BE2C (cell line): ENCODE results near the gene ERGIC3.
A peak's percentile ranks its signal among the peaks of the same experiment; 100 is the strongest.

Source experiments
- DNase-seq: peaks from one replicate; pipeline ENCODE4 v3.0.0-alpha.2; 2020
- H3K27me3 ChIP-seq: fragments of 250-450 bp; sonication (Bioruptor Pico); 2 replicates; pipeline ENCODE4 v1.5.1; 2020; ENCODE audit warnings: mild to moderate bottlenecking
- H3K36me3 ChIP-seq: fragments of 250-450 bp; sonication (Bioruptor Pico); 2 replicates; pipeline ENCODE4 v1.5.1; 2020; ENCODE audit warnings: mild to moderate bottlenecking
- H3K4me1 ChIP-seq: fragments of 250-450 bp; sonication (Bioruptor Pico); 2 replicates; pipeline ENCODE4 v1.5.1; 2020
- H3K4me3 ChIP-seq: 2 replicates; pipeline ENCODE4 v1.5.1; 2011; ENCODE audit warnings: low read depth, low read length
- H3K9me3 ChIP-seq: fragments of 250-450 bp; sonication (Bioruptor Pico); 2 replicates; pipeline ENCODE4 v1.5.1; 2020
- TF ChIP-seq, protein P1 (sequence below): IDR thresholded peaks from 2 replicates; pipeline ENCODE4 v1.5.1; 2012; ENCODE audit warnings: mild to moderate bottlenecking, low read depth, low read length

The ERGIC3 gene

DNA sequence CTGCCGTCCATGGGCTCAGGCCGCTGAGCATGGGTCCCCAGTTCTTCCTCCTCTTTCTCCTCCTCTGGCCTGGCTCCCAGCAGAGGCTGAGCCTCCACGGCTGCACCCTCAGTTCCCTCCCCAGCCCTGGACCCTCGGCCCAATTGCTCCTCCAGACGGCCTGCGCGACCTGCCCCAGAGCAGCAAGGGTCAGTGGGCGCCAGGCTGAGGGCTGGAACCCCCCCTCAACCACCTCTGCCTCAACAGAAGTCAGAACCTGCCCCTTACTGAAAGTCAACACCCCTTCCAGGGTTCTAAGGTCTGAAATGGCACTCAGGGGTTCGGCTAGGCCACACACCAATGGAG is 57.9 kb downstream of the ERGIC3 start:
- Histone ChIP-seq H3K36me3 (no peaks in the 10 kb centered on the region), H3K9me3 (no peaks in the 10 kb centered on the region), H3K4me3 (no peak overlapping the region), H3K27me3 (peaks cover 9% of the 10 kb centered on the region), H3K4me1 (no peaks in the 10 kb centered on the region)
- no peak for DNase-seq
- TF ChIP-seq, protein P1, sequence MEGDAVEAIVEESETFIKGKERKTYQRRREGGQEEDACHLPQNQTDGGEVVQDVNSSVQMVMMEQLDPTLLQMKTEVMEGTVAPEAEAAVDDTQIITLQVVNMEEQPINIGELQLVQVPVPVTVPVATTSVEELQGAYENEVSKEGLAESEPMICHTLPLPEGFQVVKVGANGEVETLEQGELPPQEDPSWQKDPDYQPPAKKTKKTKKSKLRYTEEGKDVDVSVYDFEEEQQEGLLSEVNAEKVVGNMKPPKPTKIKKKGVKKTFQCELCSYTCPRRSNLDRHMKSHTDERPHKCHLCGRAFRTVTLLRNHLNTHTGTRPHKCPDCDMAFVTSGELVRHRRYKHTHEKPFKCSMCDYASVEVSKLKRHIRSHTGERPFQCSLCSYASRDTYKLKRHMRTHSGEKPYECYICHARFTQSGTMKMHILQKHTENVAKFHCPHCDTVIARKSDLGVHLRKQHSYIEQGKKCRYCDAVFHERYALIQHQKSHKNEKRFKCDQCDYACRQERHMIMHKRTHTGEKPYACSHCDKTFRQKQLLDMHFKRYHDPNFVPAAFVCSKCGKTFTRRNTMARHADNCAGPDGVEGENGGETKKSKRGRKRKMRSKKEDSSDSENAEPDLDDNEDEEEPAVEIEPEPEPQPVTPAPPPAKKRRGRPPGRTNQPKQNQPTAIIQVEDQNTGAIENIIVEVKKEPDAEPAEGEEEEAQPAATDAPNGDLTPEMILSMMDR, result no peak

DNA sequence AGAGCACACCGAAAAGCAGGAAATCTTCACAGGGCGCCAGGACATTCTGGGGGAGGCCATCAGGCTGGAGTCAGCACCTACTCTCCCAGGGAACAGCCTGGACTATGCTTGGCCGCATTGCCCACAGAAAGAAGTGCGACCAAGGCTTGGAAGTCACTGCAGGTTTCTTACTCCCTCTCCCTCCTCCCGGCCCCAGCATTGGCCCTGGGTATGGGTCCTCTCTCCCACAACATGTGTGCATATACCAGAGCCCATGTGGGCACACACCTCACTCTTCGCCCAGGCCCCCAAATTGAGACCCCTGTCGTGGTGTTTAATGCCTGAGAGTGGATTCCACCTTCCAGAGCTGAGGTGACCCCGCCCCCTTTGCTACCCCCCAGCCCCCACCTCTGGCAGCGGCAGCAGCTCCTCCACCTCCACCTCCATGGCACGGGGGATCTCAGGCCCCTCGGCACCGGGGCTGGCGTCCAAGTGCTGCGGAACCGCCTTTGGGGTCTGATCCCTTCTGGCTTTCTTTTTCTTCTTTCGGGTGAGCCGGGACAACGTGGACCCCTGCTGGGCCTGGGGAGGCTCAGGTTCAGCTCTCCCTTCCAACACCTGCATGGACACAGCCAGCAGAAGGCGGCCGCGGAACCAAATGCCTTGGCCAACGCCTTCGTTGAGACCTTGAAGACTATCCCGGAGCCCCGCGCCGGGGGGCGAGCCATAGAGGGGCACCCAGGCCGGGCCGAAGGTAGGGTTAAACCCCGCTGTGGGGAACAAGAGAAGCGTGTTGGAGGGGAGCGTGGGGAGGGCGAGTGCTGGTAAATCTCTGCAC is 58.5 kb downstream of the ERGIC3 start:
- H3K4me3 ChIP-seq, result no peak overlapping the region
- H3K36me3 ChIP-seq, result no peaks in the 10 kb centered on the region
- DNase-seq, result no peak
- no peaks in the 10 kb centered on the region for H3K9me3 ChIP-seq
- H3K4me1 ChIP-seq, result no peaks in the 10 kb centered on the region
- TF ChIP-seq, protein P1, result no peak
- H3K27me3 ChIP-seq, result peaks cover 9% of the 10 kb centered on the region

DNA sequence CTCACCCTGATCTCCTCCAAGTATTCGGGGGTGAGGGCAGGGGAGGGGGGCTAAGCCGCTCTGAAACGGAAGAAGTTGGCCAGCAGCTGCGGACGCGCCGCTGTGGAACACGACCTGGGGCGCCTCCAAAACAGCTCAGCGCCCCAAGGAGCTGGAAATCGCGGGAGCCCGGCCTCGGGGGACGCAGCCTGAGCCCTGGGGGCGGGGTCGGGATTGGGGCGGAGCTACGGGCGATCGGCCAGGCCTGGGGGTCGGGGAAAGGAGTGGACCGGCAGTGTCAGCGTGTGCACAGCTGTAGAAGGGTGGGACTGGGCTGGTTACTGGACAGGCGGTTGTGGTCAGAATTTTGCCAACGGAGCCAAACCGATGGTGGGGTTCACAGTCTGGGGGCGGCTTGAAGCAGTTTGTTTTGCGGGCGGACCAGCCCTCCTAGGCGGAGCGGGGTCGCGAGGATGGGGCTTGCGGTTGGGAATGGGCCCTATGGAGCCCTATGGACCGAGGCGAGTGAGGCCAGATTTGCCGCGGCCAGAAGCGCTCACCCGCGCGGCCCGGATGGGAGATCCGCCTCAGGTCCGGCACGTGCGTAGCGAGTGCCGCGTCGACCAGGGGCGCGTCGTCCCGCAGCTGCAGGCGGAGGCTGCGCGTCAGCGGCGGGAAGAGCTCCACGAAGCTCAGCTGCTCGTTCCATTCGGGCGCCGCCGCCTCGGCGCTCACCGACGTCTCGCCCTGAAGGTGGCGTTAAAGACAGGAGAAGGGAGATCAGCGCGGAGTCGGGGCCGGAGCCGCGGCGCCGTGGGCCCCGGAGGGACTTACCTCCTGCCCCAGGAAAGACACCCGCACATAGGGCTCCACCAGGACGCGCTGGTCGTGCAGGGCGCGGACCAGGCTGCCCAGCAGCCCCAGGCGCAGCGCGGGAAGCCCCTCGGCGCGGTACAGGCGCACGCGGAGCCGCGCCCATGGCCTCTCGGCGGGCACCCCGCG is 59.4 kb downstream of the ERGIC3 start:
- Histone ChIP-seq H3K4me3 (peak overlapping the region; percentile 35), H3K36me3 (no peaks in the 10 kb centered on the region), H3K27me3 (peaks cover 9% of the 10 kb centered on the region), H3K9me3 (no peaks in the 10 kb centered on the region), H3K4me1 (no peaks in the 10 kb centered on the region)
- TF ChIP-seq, protein P1, result peak; percentile 32
- DNase-seq, result peak; percentile 75

DNA sequence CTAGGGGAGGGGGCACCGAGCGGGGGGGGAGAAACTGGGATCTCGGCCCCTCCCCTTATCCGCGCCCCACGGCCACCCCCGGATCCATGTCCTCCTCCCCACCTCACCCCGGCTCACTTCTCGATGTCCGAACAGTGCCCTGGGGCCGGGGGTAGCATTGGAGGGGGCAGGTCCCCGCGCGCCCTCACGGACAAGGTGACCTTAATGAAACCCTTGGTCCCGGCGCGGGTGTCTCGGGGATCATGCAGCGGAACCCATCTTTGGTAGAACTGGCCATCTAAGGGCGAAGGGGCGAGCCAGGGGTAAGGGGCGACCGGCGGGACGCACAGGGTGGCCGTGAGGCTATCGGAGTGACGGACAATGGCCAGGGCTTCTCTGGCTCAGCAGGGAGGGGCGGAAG is 60.1 kb downstream of the ERGIC3 start:
- DNase-seq, result no peak
- Histone ChIP-seq H3K4me3 (peak overlapping the region; percentile 35; the same call in 1 of the 2 replicates), H3K36me3 (no peaks in the 10 kb centered on the region), H3K27me3 (peaks cover 9% of the 10 kb centered on the region), H3K4me1 (no peaks in the 10 kb centered on the region), H3K9me3 (no peaks in the 10 kb centered on the region)
- TF ChIP-seq, protein P1, result no peak

- H3K4me1 ChIP-seq, result no peaks in the 10 kb centered on the region
- no peaks in the 10 kb centered on the region for H3K36me3 ChIP-seq
- TF ChIP-seq, protein P1, result no peak
- peaks cover 9% of the 10 kb centered on the region for H3K27me3 ChIP-seq
- no peaks in the 10 kb centered on the region for H3K9me3 ChIP-seq
- no peak for DNase-seq
- H3K4me3 ChIP-seq, result no peak overlapping the region
Observed at GRCh38 chr20:35602851-35603495, 61.1 kb downstream of the ERGIC3 start.
